Endothelial cell of umbilical vein (primary cell): ENCODE data around the gene KCNIP1. TPM values are rescaled to one million over a fixed set of nuclear protein-coding genes. Genes with fewer than 3 reads are reported as not detected.

ENCODE experiments used
- BruUV-seq: library from RNA; stranded (reverse); fragments of 400-500 nt; replicated peaks from 2 replicates; lab custom pipeline; 2021; lab: Mats Ljungman, UMichigan
- CTCF ChIA-PET: fragments of 300-600, 350-600 bp; sonication (Branson Sonifier 250); formaldehyde crosslinking; loops from one replicate; lab custom pipeline; 2021; ENCODE audit warnings: antibody characterized with exemption, inconsistent platforms; lab: Charles Lee
- POLR2A ChIA-PET: fragments of 300-600, 350-600 bp; sonication (Branson Sonifier 250); formaldehyde crosslinking; loops from one replicate; lab custom pipeline; 2021; ENCODE audit warnings: antibody characterized with exemption, inconsistent platforms; lab: Charles Lee
- DNase-seq: peaks from one replicate; pipeline ENCODE4 v3.0.0-alpha.2; 2011; ENCODE audit warnings: low read depth, low spot score
- FAIRE-seq: peaks from 2 replicates; lab custom pipeline; 2011; peaks lifted over from hg19 to GRCh38; lab: Jason Lieb, UNC
- H2AFZ ChIP-seq: 2 replicates; pipeline ENCODE4 v1.6.0; 2012; ENCODE audit warnings: low read depth, low read length, control low read depth, inconsistent platforms
- H3K27ac ChIP-seq: 2 replicates; pipeline ENCODE4 v1.5.1; 2011; ENCODE audit warnings: low read depth, mild to moderate bottlenecking, control low read depth, low read length, moderate library complexity; ENCODE audit not compliant: insufficient read depth
- H3K27me3 ChIP-seq, 2 experiments: 2 replicates each; pipeline versions ENCODE4 v1.6.0 to v1.6.1; 2011; ENCODE audit warnings: low read length in 2 of 2, mixed read lengths in 1 of 2; ENCODE audit not compliant: control insufficient read depth in 2 of 2, insufficient read depth in 2 of 2
- H3K36me3 ChIP-seq, 2 experiments: 2 replicates in 1 of 2; 3 replicates in 1 of 2; pipeline ENCODE4 v1.5.1; 2011; ENCODE audit warnings: low read length in 2 of 2, mild to moderate bottlenecking in 1 of 2, moderate library complexity in 1 of 2; ENCODE audit not compliant: control insufficient read depth in 2 of 2, insufficient read depth in 2 of 2; ENCODE audit errors: extremely low read depth in 1 of 2
- H3K4me1 ChIP-seq: 3 replicates; pipeline ENCODE4 v1.5.1; 2011; ENCODE audit warnings: mild to moderate bottlenecking, low read length; ENCODE audit not compliant: control insufficient read depth, insufficient read depth; ENCODE audit errors: extremely low read depth
- H3K4me2 ChIP-seq: 2 replicates; pipeline ENCODE4 v1.6.1; 2011; ENCODE audit warnings: low read length, control low read depth, mixed read lengths; ENCODE audit not compliant: insufficient read depth
- H3K4me3 ChIP-seq, 3 experiments: fragments of 200-600 bp in 1 of 3; sonication (generic), shearing (Covaris generic) in 1 of 3; replicated peaks in 1 of 3; 2 replicates each; pipeline ENCODE4 v1.5.1; 2011 to 2016; ENCODE audit warnings: control low read depth in 3 of 3, low read length in 3 of 3, mild to moderate bottlenecking in 2 of 3, inconsistent platforms in 1 of 3, low read depth in 1 of 3, moderate library complexity in 1 of 3; ENCODE audit not compliant: insufficient read depth in 1 of 3
- H3K79me2 ChIP-seq: 2 replicates; pipeline ENCODE4 v1.6.0; 2012; ENCODE audit warnings: low read length, inconsistent platforms; ENCODE audit not compliant: control insufficient read depth, insufficient read depth
- H3K9ac ChIP-seq: replicated peaks from 2 replicates; pipeline ENCODE3; 2011; ENCODE audit warnings: low read length, control low read depth; ENCODE audit not compliant: insufficient read depth; ENCODE audit errors: extremely low read depth
- H3K9me1 ChIP-seq: replicated peaks from 3 replicates; pipeline ENCODE4 v1.6.0; 2011; ENCODE audit warnings: mild to moderate bottlenecking, low read length; ENCODE audit not compliant: control insufficient read depth, insufficient read depth; ENCODE audit errors: extremely low read depth
- H3K9me3 ChIP-seq: replicated peaks from 2 replicates; pipeline ENCODE4 v1.5.1; 2012; ENCODE audit warnings: low read length, inconsistent platforms; ENCODE audit not compliant: control insufficient read depth, insufficient read depth
- H4K20me1 ChIP-seq: replicated peaks from 2 replicates; pipeline ENCODE3; 2011; ENCODE audit warnings: mild to moderate bottlenecking, low read length; ENCODE audit not compliant: control insufficient read depth, insufficient read depth; ENCODE audit errors: extremely low read depth
- CTCF ChIP-seq, 2 donors: IDR thresholded peaks; 1 replicate in 1 of 2; 2 replicates in 1 of 2; pipeline ENCODE4 v1.5.1; 2011; ENCODE audit warnings: low read length in 2 of 2, mild to moderate bottlenecking in 2 of 2, moderate library complexity in 2 of 2, control low read depth in 1 of 2, inconsistent platforms in 1 of 2, low read depth in 1 of 2; ENCODE audit not compliant: insufficient read depth in 1 of 2; ENCODE audit errors: extremely low read depth in 1 of 2
- EZH2 ChIP-seq: IDR thresholded peaks from 2 replicates; pipeline ENCODE4 v1.6.1; 2012; ENCODE audit warnings: borderline replicate concordance, low read depth, mild to moderate bottlenecking, moderate library complexity, low read length, inconsistent platforms; ENCODE audit not compliant: severe bottlenecking
- FOS ChIP-seq: IDR thresholded peaks from 2 replicates; pipeline ENCODE4 v1.6.1; 2011; ENCODE audit warnings: mild to moderate bottlenecking, low read length, moderate library complexity, borderline replicate concordance; ENCODE audit not compliant: insufficient read depth
- GATA2 ChIP-seq: IDR thresholded peaks from 2 replicates; pipeline ENCODE4 v1.7.0; 2011; ENCODE audit warnings: low read depth, mild to moderate bottlenecking, moderate library complexity, mixed read lengths, low read length; ENCODE audit not compliant: insufficient read length, insufficient read depth
- JUN ChIP-seq: IDR thresholded peaks from 2 replicates; pipeline ENCODE4 v1.6.1; 2011; ENCODE audit warnings: borderline replicate concordance, low read depth; ENCODE audit not compliant: insufficient read length, insufficient read depth
- MAX ChIP-seq: IDR thresholded peaks from 2 replicates; pipeline ENCODE4 v1.6.1; 2011; ENCODE audit not compliant: insufficient read depth, insufficient read length
- MYC ChIP-seq: IDR thresholded peaks from one replicate; pipeline ENCODE4 v1.6.1; 2011; ENCODE audit warnings: mild to moderate bottlenecking, low read depth, low read length
- POLR2A ChIP-seq: IDR thresholded peaks from 2 replicates; pipeline ENCODE4 v1.6.1; 2012; ENCODE audit warnings: low read depth, mild to moderate bottlenecking, control low read depth, low read length
- POLR2AphosphoS5 ChIP-seq: IDR thresholded peaks from 2 replicates; pipeline ENCODE4 v1.6.1; 2012; ENCODE audit warnings: low read depth, mild to moderate bottlenecking, control low read depth, low read length, moderate library complexity; ENCODE audit not compliant: insufficient read depth
- dilution Hi-C: fragments of 300-500 bp; cut with MboI; formaldehyde crosslinking; loops from one replicate; pipeline ENCODE4 v1.15.0; 2019; ENCODE audit warnings: low sequenced_read_pairs; ENCODE audit not compliant: extremely low pct_ligation_motif_present
- intact Hi-C: fragments of 100-400 bp; cut with micrococcal nuclease; formaldehyde crosslinking; loops from one replicate; pipeline ENCODE4 v1.10.0; 2022
- polyA plus RNA-seq, 4 experiments: library from polyadenylated mRNA; depleted of rRNA in 3 of 4; stranded (reverse) in 3 of 4; unstranded in 1 of 4; fragments of >200 nt; gene quantifications; 2 replicates each; pipeline versions ENCODE4 v1.2.1 to v1.2.3, GENCODE V29; 2011 to 2012; ENCODE audit warnings: missing spikeins in 1 of 4
- total RNA-seq: library from RNA; stranded (reverse); gene quantifications from 2 replicates; pipeline ENCODE4 v1.2.3, GENCODE V29; 2021

The KCNIP1 gene
- total and polyA plus RNA-seq, 2 donors (not counting 3 experiments of a cell fraction or from before 2014, with no cell fraction given), result 0.15 TPM; not detected in 1

- BruUV-seq, result no TSS peak
- Histone ChIP-seq H3K9me3 (no peaks in the 10 kb centered on the region), H3K27ac (no peak overlapping the region), H3K4me3 (no peak overlapping the region), H3K9ac (no peak overlapping the region), H3K27me3 (peaks cover 5 to 6% of the 10 kb centered on the region in 2 experiments), H3K9me1 (no peaks in the 10 kb centered on the region), H4K20me1 (no peaks in the 10 kb centered on the region), H2AFZ (no peak overlapping the region), H3K4me2 (no peak overlapping the region), H3K79me2 (no peaks in the 10 kb centered on the region), H3K36me3 (no peaks in the 10 kb centered on the region), H3K4me1 (peaks cover 4% of the 10 kb centered on the region)
- TF ChIP-seq MAX, result no peak
- TF ChIP-seq MYC, result no peak
- no peak for TF ChIP-seq FOS
- no peak for TF ChIP-seq CTCF (IDR thresholded peaks at IDR 0.05; ENCODE audit: extremely low read depth in 1 of 2, insufficient read depth in 1 of 2, low read depth in 1 of 2, low read length in 2 of 2)
- no peak for TF ChIP-seq GATA2
- TF ChIP-seq JUN, result no peak
- no peak for TF ChIP-seq POLR2A
- no peak for TF ChIP-seq EZH2
- no peak for TF ChIP-seq POLR2AphosphoS5
- ChIA-PET POLR2A (interaction anchor here (0.6 kb wide), 1 partner anchor 602 kb away, joined by 3 read pairs; no protein-coding TSS in a partner anchor), CTCF (interaction anchor here (0.9 to 13.5 kb wide), 3 partner anchors 11 to 116 kb away, joined by 3 to 452 read pairs (median 6); partner anchors contain the start of gene GABRP)
- no peak for FAIRE-seq
- DNase-seq, result no peak
- intact Hi-C loops (no loop called here), dilution Hi-C loops (no loop called here)
Observed at GRCh38 chr5:170751631-170752030, 247.8 kb downstream of the KCNIP1 start.
